ENCODE data around the gene TMC8. TPM values are rescaled to one million over a fixed set of nuclear protein-coding genes. Genes with fewer than 3 reads are reported as not detected.

The TMC8 gene
- total and polyA plus RNA-seq, 8 donors: 0.51 to 6.0 (median 2.2) TPM

GRCh38 chr17:78123258-78123929 lies 7.2 kb upstream of the TMC8 start:
- DNase-seq: no peak
- Histone ChIP-seq H3K27ac (no peak overlapping the region), H3K9me3 (no peaks in the 10 kb centered on the region), H3K4me3 (no peak overlapping the region), H3K4me1 (no peaks in the 10 kb centered on the region), H3K36me3 (peaks cover 0 to 8% (median 0%) of the 10 kb centered on the region in 3 donors), H3K27me3 (no peaks in the 10 kb centered on the region)
- intact Hi-C loops (cut with DNase I): loop anchor here in 2 of 3 donors (5.0 kb wide), 2 partner anchors 49 to 54 kb away; no protein-coding TSS in a partner anchor
- no peak for ATAC-seq
- WGBS, 2 donors: 95% methylated on average over 5 of the region's 5 CpGs
- no peak for FAIRE-seq
- TF ChIP-seq, protein P1, sequence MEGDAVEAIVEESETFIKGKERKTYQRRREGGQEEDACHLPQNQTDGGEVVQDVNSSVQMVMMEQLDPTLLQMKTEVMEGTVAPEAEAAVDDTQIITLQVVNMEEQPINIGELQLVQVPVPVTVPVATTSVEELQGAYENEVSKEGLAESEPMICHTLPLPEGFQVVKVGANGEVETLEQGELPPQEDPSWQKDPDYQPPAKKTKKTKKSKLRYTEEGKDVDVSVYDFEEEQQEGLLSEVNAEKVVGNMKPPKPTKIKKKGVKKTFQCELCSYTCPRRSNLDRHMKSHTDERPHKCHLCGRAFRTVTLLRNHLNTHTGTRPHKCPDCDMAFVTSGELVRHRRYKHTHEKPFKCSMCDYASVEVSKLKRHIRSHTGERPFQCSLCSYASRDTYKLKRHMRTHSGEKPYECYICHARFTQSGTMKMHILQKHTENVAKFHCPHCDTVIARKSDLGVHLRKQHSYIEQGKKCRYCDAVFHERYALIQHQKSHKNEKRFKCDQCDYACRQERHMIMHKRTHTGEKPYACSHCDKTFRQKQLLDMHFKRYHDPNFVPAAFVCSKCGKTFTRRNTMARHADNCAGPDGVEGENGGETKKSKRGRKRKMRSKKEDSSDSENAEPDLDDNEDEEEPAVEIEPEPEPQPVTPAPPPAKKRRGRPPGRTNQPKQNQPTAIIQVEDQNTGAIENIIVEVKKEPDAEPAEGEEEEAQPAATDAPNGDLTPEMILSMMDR (IDR thresholded peaks at IDR 0.05): no peak

DNA sequence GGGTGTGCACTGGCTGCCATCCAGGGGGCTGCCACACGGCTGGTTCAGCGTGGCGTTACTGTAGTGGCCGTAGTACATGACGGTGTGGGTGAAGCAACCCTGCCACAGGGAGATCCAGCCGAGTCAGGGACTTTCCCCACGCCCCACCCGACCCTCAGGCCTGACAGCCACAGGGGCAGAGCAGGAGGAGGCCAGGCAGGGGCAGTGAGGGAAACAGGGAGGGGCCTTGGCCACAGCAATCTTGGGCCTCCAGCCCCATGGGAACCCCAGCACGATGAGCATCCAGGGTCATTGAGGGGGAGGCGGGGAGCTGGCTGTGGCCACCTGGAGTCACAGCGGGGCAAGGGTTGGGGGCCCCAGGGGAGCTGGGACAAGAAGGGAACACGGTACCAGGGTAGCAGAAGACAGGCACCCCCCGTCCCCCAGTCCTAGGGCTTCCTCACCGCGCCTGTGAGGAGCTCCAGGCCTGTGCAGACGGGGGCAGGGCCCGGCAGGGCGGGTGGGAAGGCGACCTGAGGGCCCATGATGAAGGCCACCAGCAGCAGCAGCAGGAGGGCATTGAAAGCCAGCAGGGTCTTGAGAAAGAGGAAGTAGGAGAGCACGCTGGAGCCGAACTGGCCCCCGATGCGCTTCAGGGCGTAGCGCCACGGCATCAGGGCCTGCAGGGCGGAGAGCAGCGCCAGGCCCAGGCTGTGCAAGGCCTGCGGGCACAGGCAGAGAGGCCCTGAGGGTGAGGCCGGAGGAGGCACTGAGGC lies 6.3 kb upstream of the TMC8 start:
- no peak for ATAC-seq
- TF ChIP-seq, protein P1 (IDR thresholded peaks at IDR 0.05): no peak
- no peak overlapping the region for H3K4me3 ChIP-seq

DNA sequence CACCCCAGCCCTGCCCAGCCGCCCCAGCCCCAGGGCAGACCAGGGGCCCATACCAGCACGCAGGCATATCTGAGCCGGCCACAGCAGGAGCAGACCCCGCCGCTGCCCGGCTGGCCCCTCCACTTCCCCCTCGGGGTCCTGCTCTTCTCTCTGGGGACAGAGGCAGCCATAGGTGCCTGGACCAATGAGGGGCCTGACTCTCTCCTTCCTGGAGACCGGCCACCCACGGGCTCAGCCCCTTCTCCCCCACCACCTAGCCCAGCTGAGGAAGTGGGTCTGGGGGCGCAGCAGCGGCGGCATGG lies 5.8 kb upstream of the TMC8 start:
- no peak overlapping the region for H3K27ac ChIP-seq
- H3K27me3 ChIP-seq: no peaks in the 10 kb centered on the region
- peaks cover 0 to 8% (median 0%) of the 10 kb centered on the region in 3 donors for H3K36me3 ChIP-seq
- 84 to 85% methylated on average over 9 to 12 of the region's 12 CpGs for WGBS, 2 donors
- FAIRE-seq: no peak
- no peak overlapping the region for H3K4me3 ChIP-seq
- intact Hi-C loops (cut with DNase I): loop anchor here in 2 of 3 donors (5.0 kb wide), 2 partner anchors 48 to 53 kb away; no protein-coding TSS in a partner anchor
- peak in 1 of 6 donors; percentile 77 for DNase-seq
- no peak for ATAC-seq
- TF ChIP-seq, protein P1 (IDR thresholded peaks at IDR 0.05): no peak
- no peaks in the 10 kb centered on the region for H3K9me3 ChIP-seq
- peaks cover 0 to 8% (median 8%) of the 10 kb centered on the region in 3 donors for H3K4me1 ChIP-seq

More for the DNA sequence above, 6.3 kb upstream of the TMC8 start:
- Histone ChIP-seq H3K9me3 (no peaks in the 10 kb centered on the region), H3K36me3 (peaks cover 0 to 8% (median 0%) of the 10 kb centered on the region in 3 donors), H3K27me3 (no peaks in the 10 kb centered on the region), H3K27ac (no peak overlapping the region), H3K4me1 (peaks cover 0 to 3% (median 3%) of the 10 kb centered on the region in 3 donors)
- FAIRE-seq (no peak), DNase-seq (peak in 2 of 6 donors; percentile 56 to 73)
- intact Hi-C loops (cut with DNase I): loop anchor here in 2 of 3 donors (5.0 kb wide), 2 partner anchors 48 to 53 kb away; no protein-coding TSS in a partner anchor
- 89 to 91% methylated on average over 30 of the region's 30 CpGs for WGBS, 2 donors

DNA sequence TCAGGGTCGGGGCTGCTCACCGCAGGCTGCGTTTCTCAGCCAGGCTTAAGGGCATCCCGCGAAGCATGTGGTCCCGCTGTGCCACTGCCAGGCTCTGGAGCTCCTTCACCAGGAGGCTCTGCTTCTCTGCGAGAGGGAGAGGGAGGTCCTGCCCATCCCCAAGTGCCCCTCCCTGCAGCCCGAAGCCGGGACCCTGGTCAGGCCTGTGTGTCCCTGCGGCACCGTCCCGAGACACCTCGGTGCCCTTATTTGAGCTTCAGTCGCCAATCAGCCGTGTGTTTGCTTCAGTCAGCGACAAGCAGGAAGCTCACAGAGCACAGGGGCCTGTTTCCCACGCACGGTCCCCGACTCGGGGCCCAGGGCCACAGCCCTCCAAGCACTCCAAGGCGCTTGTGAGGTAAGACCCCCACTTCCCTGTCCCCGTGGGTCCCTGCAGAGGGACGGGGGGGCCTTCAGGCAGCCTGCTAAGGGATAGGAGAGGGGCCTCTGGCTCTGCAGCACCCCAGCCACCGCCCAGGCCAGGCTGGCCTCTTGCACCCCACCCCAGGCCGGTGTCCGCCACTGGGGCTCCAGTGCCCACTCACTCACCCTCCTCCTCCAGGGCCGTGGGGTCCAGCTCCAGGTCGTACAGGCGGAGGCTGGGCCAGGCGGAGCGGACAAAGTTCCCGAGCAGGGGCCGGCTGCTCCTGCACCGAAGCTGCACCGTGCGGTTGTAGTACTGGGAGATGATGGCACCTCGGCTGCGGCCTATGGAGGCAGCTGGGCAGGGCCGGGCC lies 5.2 kb upstream of the TMC8 start:
- intact Hi-C loops (cut with DNase I): no loop called here
- 86 to 88% methylated on average over 37 to 39 of the region's 39 CpGs for WGBS, 2 donors
- FAIRE-seq (no peak), ATAC-seq (no peak), DNase-seq (no peak)
- Histone ChIP-seq H3K27ac (no peak overlapping the region), H3K27me3 (no peaks in the 10 kb centered on the region), H3K36me3 (peaks cover 0 to 8% (median 0%) of the 10 kb centered on the region in 3 donors), H3K9me3 (no peaks in the 10 kb centered on the region), H3K4me1 (peaks cover 0 to 8% (median 8%) of the 10 kb centered on the region in 3 donors), H3K4me3 (no peak overlapping the region)
- TF ChIP-seq, protein P1 (IDR thresholded peaks at IDR 0.05): no peak

Measured in pancreas (tissue), 10 donors.